ENCODE results near the gene ANKFY1.

The ANKFY1 gene

DNA sequence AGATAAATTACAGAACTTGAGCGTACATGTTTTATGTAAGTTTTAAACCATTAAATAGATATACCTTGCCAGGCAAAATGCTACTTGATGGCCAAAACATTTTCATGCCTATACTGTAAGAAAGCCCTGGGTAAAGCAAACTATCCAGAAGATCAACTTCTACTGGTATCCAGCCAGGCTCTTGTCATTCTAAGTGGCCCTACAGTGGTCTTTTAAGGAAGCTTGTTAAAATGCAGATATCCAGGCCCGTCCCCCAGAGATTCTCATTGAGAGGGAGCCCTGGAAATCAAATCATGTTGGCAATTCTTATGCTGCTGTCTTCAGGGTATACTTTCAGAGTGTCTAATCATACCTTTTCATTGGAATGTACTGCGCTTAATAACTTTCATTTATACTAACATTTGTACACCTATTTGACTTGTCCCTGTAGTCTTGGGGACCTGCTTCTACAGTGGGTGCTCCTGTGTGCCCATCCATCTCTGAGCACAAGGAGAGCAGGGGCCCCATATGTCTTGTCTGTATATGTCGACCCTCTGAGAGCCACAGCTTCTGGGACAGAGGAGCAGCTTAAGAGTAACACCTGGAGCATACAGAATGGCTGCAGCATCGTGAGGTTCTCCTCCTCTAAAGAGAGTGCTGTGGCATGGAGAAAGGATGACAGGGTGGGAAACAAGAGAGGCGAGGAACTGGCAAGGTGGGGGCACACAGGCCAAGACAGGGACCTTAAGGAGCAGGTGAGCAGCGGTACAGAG is 43.6 kb upstream of the ANKFY1 start:
- H4K20me1 ChIP-seq (ENCODE audit: insufficient read depth, low read length), result peaks cover 46% of the 10 kb centered on the region
- no peak overlapping the region for H3K4me2 ChIP-seq (ENCODE audit: insufficient read depth, low read length)
- no peak overlapping the region for H3K27ac ChIP-seq (ENCODE audit: low read length)
- H3K79me2 ChIP-seq (ENCODE audit: insufficient read depth, low read length), result peaks cover 85% of the 10 kb centered on the region
- H2AFZ ChIP-seq (ENCODE audit: low read depth, low read length), result no peak overlapping the region
- ATAC-seq (ENCODE audit: insufficient read depth, low read depth) (no peak), DNase-seq (no peak)
- H3K36me3 ChIP-seq (ENCODE audit: insufficient read depth, low read length), result peaks cover 36% of the 10 kb centered on the region
- no peaks in the 10 kb centered on the region for H3K9me3 ChIP-seq (ENCODE audit: insufficient read depth, low read length, severe bottlenecking)
- H3K4me1 ChIP-seq (ENCODE audit: insufficient read depth, low read length), result no peaks in the 10 kb centered on the region
- no peak overlapping the region for H3K4me3 ChIP-seq (ENCODE audit: low read depth in 1 of 2, low read length in 2 of 2)
- H3K27me3 ChIP-seq (ENCODE audit: insufficient read depth, low read length, poor library complexity), result no peaks in the 10 kb centered on the region
- TF ChIP-seq, protein P1, sequence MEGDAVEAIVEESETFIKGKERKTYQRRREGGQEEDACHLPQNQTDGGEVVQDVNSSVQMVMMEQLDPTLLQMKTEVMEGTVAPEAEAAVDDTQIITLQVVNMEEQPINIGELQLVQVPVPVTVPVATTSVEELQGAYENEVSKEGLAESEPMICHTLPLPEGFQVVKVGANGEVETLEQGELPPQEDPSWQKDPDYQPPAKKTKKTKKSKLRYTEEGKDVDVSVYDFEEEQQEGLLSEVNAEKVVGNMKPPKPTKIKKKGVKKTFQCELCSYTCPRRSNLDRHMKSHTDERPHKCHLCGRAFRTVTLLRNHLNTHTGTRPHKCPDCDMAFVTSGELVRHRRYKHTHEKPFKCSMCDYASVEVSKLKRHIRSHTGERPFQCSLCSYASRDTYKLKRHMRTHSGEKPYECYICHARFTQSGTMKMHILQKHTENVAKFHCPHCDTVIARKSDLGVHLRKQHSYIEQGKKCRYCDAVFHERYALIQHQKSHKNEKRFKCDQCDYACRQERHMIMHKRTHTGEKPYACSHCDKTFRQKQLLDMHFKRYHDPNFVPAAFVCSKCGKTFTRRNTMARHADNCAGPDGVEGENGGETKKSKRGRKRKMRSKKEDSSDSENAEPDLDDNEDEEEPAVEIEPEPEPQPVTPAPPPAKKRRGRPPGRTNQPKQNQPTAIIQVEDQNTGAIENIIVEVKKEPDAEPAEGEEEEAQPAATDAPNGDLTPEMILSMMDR (IDR thresholded peaks at IDR 0.05; ENCODE audit: borderline replicate concordance, extremely low read depth, low read length, poor library complexity, severe bottlenecking), result no peak
- TF ChIP-seq EZH2 (IDR thresholded peaks at IDR 0.05; ENCODE audit: borderline replicate concordance, low read depth, low read length, severe bottlenecking), result no peak
- no peak overlapping the region for H3K9ac ChIP-seq (ENCODE audit: low read depth, low read length)

DNA sequence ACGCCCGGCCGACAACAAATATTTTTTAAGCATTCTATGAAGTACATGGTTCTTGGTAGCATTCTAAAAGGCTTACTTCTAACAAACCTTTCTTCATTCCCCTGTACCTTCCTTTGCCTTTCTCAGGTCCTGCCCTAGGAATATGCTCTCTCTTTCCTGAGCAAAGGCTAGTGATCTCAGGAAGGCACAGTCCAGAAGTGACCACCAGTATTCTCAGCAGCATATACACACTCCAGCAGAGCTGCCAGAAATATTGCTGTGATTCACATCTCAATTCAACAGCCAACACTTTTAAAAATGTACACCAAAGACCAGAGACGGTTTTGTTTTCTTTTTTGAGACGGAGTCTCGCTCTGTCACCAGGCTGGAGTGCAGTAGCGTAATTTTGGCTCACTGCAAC is 41.4 kb upstream of the ANKFY1 start:
- H3K27ac ChIP-seq (ENCODE audit: low read length), result no peak overlapping the region
- no peaks in the 10 kb centered on the region for H3K4me1 ChIP-seq (ENCODE audit: insufficient read depth, low read length)
- no peak overlapping the region for H3K9ac ChIP-seq (ENCODE audit: low read depth, low read length)
- no peak overlapping the region for H3K4me2 ChIP-seq (ENCODE audit: insufficient read depth, low read length)
- H4K20me1 ChIP-seq (ENCODE audit: insufficient read depth, low read length), result peaks cover 36% of the 10 kb centered on the region
- TF ChIP-seq EZH2 (IDR thresholded peaks at IDR 0.05; ENCODE audit: borderline replicate concordance, low read depth, low read length, severe bottlenecking), result no peak
- peaks cover 52% of the 10 kb centered on the region for H3K36me3 ChIP-seq (ENCODE audit: insufficient read depth, low read length)
- no peak for ATAC-seq (ENCODE audit: insufficient read depth, low read depth)
- H3K27me3 ChIP-seq (ENCODE audit: insufficient read depth, low read length, poor library complexity), result no peaks in the 10 kb centered on the region
- H3K4me3 ChIP-seq (ENCODE audit: low read depth in 1 of 2, low read length in 2 of 2), result no peak overlapping the region
- no peak overlapping the region for H2AFZ ChIP-seq (ENCODE audit: low read depth, low read length)
- peaks cover 78% of the 10 kb centered on the region for H3K79me2 ChIP-seq (ENCODE audit: insufficient read depth, low read length)
- no peaks in the 10 kb centered on the region for H3K9me3 ChIP-seq (ENCODE audit: insufficient read depth, low read length, severe bottlenecking)
- no peak for DNase-seq

DNA sequence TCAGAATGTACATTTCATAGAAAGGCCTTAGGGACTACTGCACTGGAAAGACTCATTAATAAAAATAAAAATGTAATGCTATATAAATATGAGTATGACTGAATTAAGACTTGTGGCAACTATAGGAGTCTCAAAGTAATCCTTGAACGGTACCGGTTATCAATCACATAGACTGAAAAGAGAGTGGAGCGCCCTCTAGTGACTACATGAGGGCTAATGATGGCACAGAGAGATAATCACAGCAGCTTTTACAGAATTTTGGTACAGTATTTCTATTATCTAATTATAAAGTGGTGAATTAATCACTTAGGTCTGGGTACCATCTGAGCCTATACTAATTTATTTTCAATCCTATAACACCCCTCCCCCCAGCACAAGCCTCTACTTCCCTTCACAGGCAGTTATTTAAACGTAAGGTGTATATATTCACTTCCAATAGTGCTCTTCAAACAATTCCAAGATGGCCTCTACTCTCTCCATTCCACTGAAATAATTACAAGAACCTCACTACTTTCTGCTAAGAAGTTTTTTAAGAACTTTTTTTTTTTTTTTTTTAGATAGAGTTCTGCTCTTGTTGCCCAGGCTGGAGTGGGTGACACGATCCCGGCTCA is 40.7 kb upstream of the ANKFY1 start:
- TF ChIP-seq, protein P1 (IDR thresholded peaks at IDR 0.05; ENCODE audit: borderline replicate concordance, extremely low read depth, low read length, poor library complexity, severe bottlenecking), result peak; percentile 80
- TF ChIP-seq EZH2 (IDR thresholded peaks at IDR 0.05; ENCODE audit: borderline replicate concordance, low read depth, low read length, severe bottlenecking), result no peak
- no peak overlapping the region for H3K4me2 ChIP-seq (ENCODE audit: insufficient read depth, low read length)
- no peak overlapping the region for H3K27ac ChIP-seq (ENCODE audit: low read length)
- H3K36me3 ChIP-seq (ENCODE audit: insufficient read depth, low read length), result peaks cover 52% of the 10 kb centered on the region
- no peak overlapping the region for H2AFZ ChIP-seq (ENCODE audit: low read depth, low read length)
- H3K4me3 ChIP-seq (ENCODE audit: low read depth in 1 of 2, low read length in 2 of 2), result no peak overlapping the region
- no peak overlapping the region for H3K9ac ChIP-seq (ENCODE audit: low read depth, low read length)
- DNase-seq (peak; percentile 41), ATAC-seq (ENCODE audit: insufficient read depth, low read depth) (peak; percentile 80)
- H4K20me1 ChIP-seq (ENCODE audit: insufficient read depth, low read length), result peaks cover 30% of the 10 kb centered on the region
- no peaks in the 10 kb centered on the region for H3K4me1 ChIP-seq (ENCODE audit: insufficient read depth, low read length)
- no peaks in the 10 kb centered on the region for H3K27me3 ChIP-seq (ENCODE audit: insufficient read depth, low read length, poor library complexity)
- peaks cover 76% of the 10 kb centered on the region for H3K79me2 ChIP-seq (ENCODE audit: insufficient read depth, low read length)
- H3K9me3 ChIP-seq (ENCODE audit: insufficient read depth, low read length, severe bottlenecking), result no peaks in the 10 kb centered on the region

DNA sequence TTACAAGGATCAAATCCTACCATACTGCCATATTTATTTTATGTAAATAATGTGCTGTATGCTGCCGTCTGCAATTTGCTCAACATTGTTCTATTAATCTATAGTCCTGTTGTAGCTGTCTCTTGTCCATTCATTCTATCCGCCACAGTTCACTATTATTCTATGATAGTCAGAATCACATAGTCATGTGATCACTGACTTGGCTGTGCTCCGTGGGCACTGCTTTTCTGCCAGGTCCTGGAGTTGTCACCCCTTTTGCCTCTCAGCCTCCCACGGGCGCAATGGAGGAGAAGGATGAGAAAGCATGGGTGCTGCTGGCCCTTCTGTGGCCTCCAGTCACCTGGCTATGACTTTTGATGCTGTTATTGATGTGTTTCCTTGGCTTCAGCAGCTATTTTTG is 37.3 kb upstream of the ANKFY1 start:
- peaks cover 12% of the 10 kb centered on the region for H4K20me1 ChIP-seq (ENCODE audit: insufficient read depth, low read length)
- DNase-seq (no peak), ATAC-seq (ENCODE audit: insufficient read depth, low read depth) (no peak)
- TF ChIP-seq, protein P1 (IDR thresholded peaks at IDR 0.05; ENCODE audit: borderline replicate concordance, extremely low read depth, low read length, poor library complexity, severe bottlenecking), result no peak
- TF ChIP-seq EZH2 (IDR thresholded peaks at IDR 0.05; ENCODE audit: borderline replicate concordance, low read depth, low read length, severe bottlenecking), result no peak
- H3K27me3 ChIP-seq (ENCODE audit: insufficient read depth, low read length, poor library complexity), result no peaks in the 10 kb centered on the region
- H3K4me2 ChIP-seq (ENCODE audit: insufficient read depth, low read length), result no peak overlapping the region
- no peaks in the 10 kb centered on the region for H3K4me1 ChIP-seq (ENCODE audit: insufficient read depth, low read length)
- peaks cover 61% of the 10 kb centered on the region for H3K36me3 ChIP-seq (ENCODE audit: insufficient read depth, low read length)
- H3K9ac ChIP-seq (ENCODE audit: low read depth, low read length), result no peak overlapping the region
- no peak overlapping the region for H3K4me3 ChIP-seq (ENCODE audit: low read depth in 1 of 2, low read length in 2 of 2)
- H3K9me3 ChIP-seq (ENCODE audit: insufficient read depth, low read length, severe bottlenecking), result no peaks in the 10 kb centered on the region
- H2AFZ ChIP-seq (ENCODE audit: low read depth, low read length), result no peak overlapping the region
- peaks cover 73% of the 10 kb centered on the region for H3K79me2 ChIP-seq (ENCODE audit: insufficient read depth, low read length)
- H3K27ac ChIP-seq (ENCODE audit: low read length), result no peak overlapping the region
